Esophagus squamous epithelium (tissue), 5 donors: Measurements from ENCODE around the gene LRR1. TPM values are rescaled to one million over a fixed set of nuclear protein-coding genes. Genes with fewer than 3 reads are reported as not detected.

Source experiments
- DNase-seq: peaks from one replicate; lab custom pipeline; 2025; lab: John Stamatoyannopoulos, UW
- H3K27ac ChIP-seq, 4 donors: fragments of 200-600 bp; sonication (generic); one replicate each; pipeline ENCODE4 v1.5.1; 2016 to 2019; ENCODE audit warnings: mild to moderate bottlenecking in 1 of 4
- H3K27me3 ChIP-seq, 4 donors: fragments of 200-600 bp; sonication (generic); 1 replicate in 3 of 4; 2 replicates in 1 of 4; pipeline versions ENCODE4 v1.5.1 to v1.6.0; 2017 to 2021; ENCODE audit warnings: antibody characterized with exemption in 1 of 4
- H3K36me3 ChIP-seq, 3 donors: fragments of 200-600 bp; sonication (generic); one replicate each; pipeline ENCODE4 v1.5.1; 2016 to 2019
- H3K4me1 ChIP-seq, 3 donors: fragments of 200-600 bp; sonication (generic); one replicate each; pipeline ENCODE4 v1.5.1; 2017 to 2019
- H3K4me3 ChIP-seq, 4 donors: fragments of 200-600 bp; sonication (generic); 1 replicate in 3 of 4; 2 replicates in 1 of 4; pipeline ENCODE4 v1.5.1; 2016 to 2019; ENCODE audit warnings: mild to moderate bottlenecking in 2 of 4, moderate library complexity in 1 of 4
- H3K9me3 ChIP-seq, 3 donors: fragments of 200-600 bp; sonication (generic); one replicate each; pipeline ENCODE4 v1.5.1; 2016 to 2019
- POLR2A ChIP-seq, 4 donors: fragments of 450-650 bp; IDR thresholded peaks; one replicate each; pipeline ENCODE4 v1.6.1; 2017; ENCODE audit warnings: antibody characterized with exemption in 4 of 4, mild to moderate bottlenecking in 4 of 4, moderate library complexity in 3 of 4
- WGBS, 2 donors: methylation state at CpG; one replicate each; pipeline ENCODE4 v1.1.5; 2018; 5-methylcytosine and 5-hydroxymethylcytosine counted together
- intact Hi-C: fragments of 100-400 bp; cut with DNase I; formaldehyde crosslinking; loops from one replicate; pipeline ENCODE4 v1.15.0; 2022
- total RNA-seq, 4 donors: library from RNA; depleted of rRNA; stranded (reverse); fragments of >200 nt; gene quantifications; one replicate each; pipeline ENCODE4 v1.1.0, GENCODE V29; 2016
- TF ChIP-seq, protein P1 (sequence below), 6 experiments: fragments of 450-650 bp in 4 of 6; fragments of 200-600 bp in 2 of 6; sonication (generic) in 2 of 6; IDR thresholded peaks; one replicate each; pipeline ENCODE4 v1.5.1; 2016 to 2019; ENCODE audit warnings: antibody characterized with exemption in 6 of 6, mild to moderate bottlenecking in 4 of 6, moderate library complexity in 4 of 6
- donor health status: DM: yes; HTN: yes; CAD: no.

The LRR1 gene
- total RNA-seq, 4 donors from 2014 or later: 5.5 to 19.8 (median 12.8) TPM

GRCh38 chr14:49569281-49569680, 29.5 kb upstream of the LRR1 start:
- WGBS, 2 donors: 88 to 97% methylated on average over 3 of the region's 3 CpGs
- intact Hi-C loops: no loop called here
- no peak overlapping the region for H3K27ac ChIP-seq
- no peaks in the 10 kb centered on the region for H3K27me3 ChIP-seq
- no peak for DNase-seq
- TF ChIP-seq POLR2A (IDR thresholded peaks at IDR 0.05): no peak
- TF ChIP-seq, protein P1, sequence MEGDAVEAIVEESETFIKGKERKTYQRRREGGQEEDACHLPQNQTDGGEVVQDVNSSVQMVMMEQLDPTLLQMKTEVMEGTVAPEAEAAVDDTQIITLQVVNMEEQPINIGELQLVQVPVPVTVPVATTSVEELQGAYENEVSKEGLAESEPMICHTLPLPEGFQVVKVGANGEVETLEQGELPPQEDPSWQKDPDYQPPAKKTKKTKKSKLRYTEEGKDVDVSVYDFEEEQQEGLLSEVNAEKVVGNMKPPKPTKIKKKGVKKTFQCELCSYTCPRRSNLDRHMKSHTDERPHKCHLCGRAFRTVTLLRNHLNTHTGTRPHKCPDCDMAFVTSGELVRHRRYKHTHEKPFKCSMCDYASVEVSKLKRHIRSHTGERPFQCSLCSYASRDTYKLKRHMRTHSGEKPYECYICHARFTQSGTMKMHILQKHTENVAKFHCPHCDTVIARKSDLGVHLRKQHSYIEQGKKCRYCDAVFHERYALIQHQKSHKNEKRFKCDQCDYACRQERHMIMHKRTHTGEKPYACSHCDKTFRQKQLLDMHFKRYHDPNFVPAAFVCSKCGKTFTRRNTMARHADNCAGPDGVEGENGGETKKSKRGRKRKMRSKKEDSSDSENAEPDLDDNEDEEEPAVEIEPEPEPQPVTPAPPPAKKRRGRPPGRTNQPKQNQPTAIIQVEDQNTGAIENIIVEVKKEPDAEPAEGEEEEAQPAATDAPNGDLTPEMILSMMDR (IDR thresholded peaks at IDR 0.05): no peak
- H3K9me3 ChIP-seq: no peaks in the 10 kb centered on the region
- H3K4me1 ChIP-seq: no peaks in the 10 kb centered on the region
- H3K36me3 ChIP-seq: peaks cover 0 to 30% (median 0%) of the 10 kb centered on the region in 3 donors
- no peak overlapping the region for H3K4me3 ChIP-seq

- H3K36me3 ChIP-seq: peaks cover 0 to 64% (median 8%) of the 10 kb centered on the region in 3 donors
- DNase-seq: no peak
- TF ChIP-seq, protein P1 (IDR thresholded peaks at IDR 0.05): no peak
- no peak for TF ChIP-seq POLR2A (IDR thresholded peaks at IDR 0.05)
- H3K27ac ChIP-seq: no peak overlapping the region
- intact Hi-C loops: no loop called here
- H3K4me3 ChIP-seq: no peak overlapping the region
- WGBS, 2 donors: 89 to 94% methylated on average over 5 of the region's 5 CpGs
- no peaks in the 10 kb centered on the region for H3K4me1 ChIP-seq
- H3K9me3 ChIP-seq: no peaks in the 10 kb centered on the region
- H3K27me3 ChIP-seq: no peaks in the 10 kb centered on the region
Observed at GRCh38 chr14:49574038-49574437, 24.7 kb upstream of the LRR1 start.

DNA sequence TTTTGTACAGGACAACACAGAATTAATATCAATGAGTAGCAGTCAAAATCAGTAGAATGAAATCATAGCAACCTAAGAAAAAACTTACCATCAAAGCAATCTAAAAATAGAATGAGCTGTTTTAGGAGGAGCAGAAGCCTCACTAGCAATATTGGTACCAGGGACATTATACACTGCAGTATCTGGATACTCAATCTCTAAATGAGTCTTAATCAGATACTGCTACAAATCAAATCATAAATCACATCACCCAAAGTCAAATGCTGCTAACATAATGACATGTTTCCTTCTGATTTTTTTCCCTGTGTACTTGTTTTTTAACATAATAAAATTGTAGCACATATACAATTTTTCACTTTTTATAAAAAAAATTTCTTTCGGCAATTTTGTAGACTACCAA, 20.6 kb upstream of the LRR1 start:
- no peak for TF ChIP-seq POLR2A (IDR thresholded peaks at IDR 0.05)
- TF ChIP-seq, protein P1 (IDR thresholded peaks at IDR 0.05): no peak
- 96 to 100% methylated on average over 1 of the region's 1 CpG for WGBS, 2 donors
- H3K27me3 ChIP-seq: no peaks in the 10 kb centered on the region

GRCh38 chr14:49579841-49580240, 18.9 kb upstream of the LRR1 start:
- DNase-seq: no peak
- TF ChIP-seq, protein P1 (IDR thresholded peaks at IDR 0.05): no peak
- TF ChIP-seq POLR2A (IDR thresholded peaks at IDR 0.05): no peak
- no peaks in the 10 kb centered on the region for H3K27me3 ChIP-seq
- no peak overlapping the region for H3K27ac ChIP-seq
- peaks cover 0 to 57% (median 8%) of the 10 kb centered on the region in 3 donors for H3K36me3 ChIP-seq
- intact Hi-C loops: no loop called here
- peaks cover 9 to 49% (median 17%) of the 10 kb centered on the region in 3 donors for H3K4me1 ChIP-seq
- no peak overlapping the region for H3K4me3 ChIP-seq
- no peaks in the 10 kb centered on the region for H3K9me3 ChIP-seq
- 75 to 95% methylated on average over 2 of the region's 2 CpGs for WGBS, 2 donors

More for the DNA sequence above, 20.6 kb upstream of the LRR1 start:
- Histone ChIP-seq H3K27ac (no peak overlapping the region), H3K36me3 (peaks cover 0 to 57% (median 8%) of the 10 kb centered on the region in 3 donors), H3K4me1 (peaks cover 0 to 32% (median 2%) of the 10 kb centered on the region in 3 donors), H3K4me3 (no peak overlapping the region), H3K9me3 (no peaks in the 10 kb centered on the region)
- intact Hi-C loops: no loop called here
- DNase-seq: no peak

DNA sequence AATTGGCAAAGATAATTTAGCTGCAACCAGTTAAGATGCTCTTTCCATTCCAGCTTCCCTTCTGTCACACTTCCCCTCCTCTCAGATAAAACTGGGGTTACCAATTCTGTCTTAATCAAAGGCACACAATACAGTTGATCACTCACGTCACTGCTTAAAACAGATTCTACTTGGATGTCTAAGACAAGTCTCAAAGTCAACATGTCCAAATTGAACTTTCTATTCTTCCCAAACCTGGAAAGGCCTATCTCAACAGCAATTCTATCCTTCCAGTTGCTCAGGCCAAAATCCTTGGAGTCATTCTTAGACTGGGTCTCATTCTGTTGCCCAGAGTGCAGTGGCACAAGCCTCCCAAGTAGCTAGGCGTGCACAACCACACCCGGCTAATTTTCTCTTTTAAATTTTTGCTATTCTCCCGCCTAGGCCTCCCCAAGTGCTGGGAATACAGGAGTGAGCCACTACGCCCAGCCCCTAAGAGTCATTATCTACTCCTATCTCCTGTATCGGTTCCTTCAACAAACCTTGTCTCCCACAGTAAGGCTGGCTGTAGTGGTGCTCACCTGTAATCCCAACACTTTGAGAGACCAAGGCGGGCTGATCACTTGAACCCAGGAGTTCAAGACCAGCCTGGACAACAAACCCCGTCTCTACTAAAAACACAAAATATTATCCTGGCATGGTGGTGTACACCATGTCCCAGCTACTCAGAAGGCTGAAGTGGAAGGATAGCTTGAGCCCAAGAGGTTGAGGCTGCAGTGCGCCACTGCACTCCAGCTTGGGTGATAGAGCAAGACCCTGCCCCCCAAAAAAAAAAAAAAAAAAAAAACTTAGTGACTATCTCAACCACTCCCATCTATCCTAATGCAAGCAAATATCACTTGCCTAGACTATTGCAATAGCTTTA, 17.3 kb upstream of the LRR1 start:
- Histone ChIP-seq H3K27ac (peak overlapping the region in 3 of 4 donors; percentile 45 to 66 (median 53)), H3K4me3 (no peak overlapping the region), H3K4me1 (peaks cover 9 to 56% (median 19%) of the 10 kb centered on the region in 3 donors), H3K36me3 (peaks cover 0 to 43% (median 4%) of the 10 kb centered on the region in 3 donors), H3K9me3 (no peaks in the 10 kb centered on the region), H3K27me3 (no peaks in the 10 kb centered on the region)
- TF ChIP-seq, protein P1 (IDR thresholded peaks at IDR 0.05): no peak
- no peak for TF ChIP-seq POLR2A (IDR thresholded peaks at IDR 0.05)
- DNase-seq: no peak
- intact Hi-C loops: no loop called here
- 65 to 73% methylated on average over 7 to 9 of the region's 9 CpGs for WGBS, 2 donors
